Esophagus muscularis mucosa (tissue), 4 donors: ENCODE data around the gene SUSD6. TPM values are rescaled to one million over a fixed set of nuclear protein-coding genes. Genes with fewer than 3 reads are reported as not detected.

Source experiments
- DNase-seq: peaks from one replicate; pipeline ENCODE4 v3.0.0-alpha.2; 2017; ENCODE audit errors: extremely low spot score
- H3K27ac ChIP-seq, 4 donors: fragments of 200-600 bp; sonication (generic); replicated peaks in 1 of 4; 1 replicate in 3 of 4; 2 replicates in 1 of 4; pipeline ENCODE4 v1.5.1; 2016 to 2019; ENCODE audit warnings: mild to moderate bottlenecking in 1 of 4
- H3K27me3 ChIP-seq, 4 donors: fragments of 200-600 bp; sonication (generic); one replicate each; pipeline versions ENCODE4 v1.5.1 to v1.6.0; 2016 to 2019
- H3K36me3 ChIP-seq, 4 donors: fragments of 200-600 bp; sonication (generic); one replicate each; pipeline ENCODE4 v1.5.1; 2016 to 2019
- H3K4me1 ChIP-seq, 4 donors: fragments of 200-600 bp; sonication (generic); one replicate each; pipeline ENCODE4 v1.5.1; 2016 to 2019
- H3K4me3 ChIP-seq, 4 donors: fragments of 200-600 bp; sonication (generic); 1 replicate in 2 of 4; 2 replicates in 2 of 4; pipeline ENCODE4 v1.5.1; 2016 to 2019; ENCODE audit warnings: mild to moderate bottlenecking in 4 of 4, moderate library complexity in 1 of 4
- H3K9me3 ChIP-seq, 4 donors: fragments of 200-600 bp; sonication (generic); 1 replicate in 3 of 4; 2 replicates in 1 of 4; pipeline ENCODE4 v1.5.1; 2016 to 2019
- CTCF ChIP-seq, 3 experiments: fragments of 200-600 bp in 2 of 3; fragments of 450-650 bp in 1 of 3; sonication (generic) in 2 of 3; IDR thresholded peaks; one replicate each; pipeline ENCODE4 v1.5.1; 2017 to 2019; ENCODE audit warnings: antibody characterized with exemption in 3 of 3, mild to moderate bottlenecking in 2 of 3, moderate library complexity in 1 of 3
- EP300 ChIP-seq: sonication (generic); formaldehyde crosslinking; IDR thresholded peaks from one replicate; pipeline ENCODE4 v1.6.1; 2017; ENCODE audit warnings: antibody characterized with exemption
- POLR2A ChIP-seq: fragments of 450-650 bp; IDR thresholded peaks from one replicate; pipeline ENCODE4 v1.6.1; 2017; ENCODE audit warnings: antibody characterized with exemption, moderate library complexity, mild to moderate bottlenecking, low read depth
- POLR2AphosphoS5 ChIP-seq, 2 donors: sonication (generic); formaldehyde crosslinking; IDR thresholded peaks; one replicate each; pipeline ENCODE4 v1.6.1; 2017; ENCODE audit warnings: antibody characterized with exemption in 2 of 2
- WGBS: methylation state at CpG from one replicate; pipeline ENCODE4 v1.1.5; 2018; 5-methylcytosine and 5-hydroxymethylcytosine counted together
- intact Hi-C: fragments of 100-400 bp; cut with DNase I; formaldehyde crosslinking; loops from one replicate; pipeline ENCODE4 v1.15.1; 2023
- total RNA-seq, 4 donors: library from RNA; depleted of rRNA; stranded (reverse); fragments of >200 nt; gene quantifications; one replicate each; pipeline versions ENCODE4 v1.1.0 to v1.2.1, GENCODE V29; 2016

SUSD6 gene
- total RNA-seq, 4 donors from 2014 or later: 21.2 to 89.5 (median 43.5) TPM

GRCh38 chr14:69711065-69711464 is 99.7 kb downstream of the SUSD6 start:
- H3K4me1 ChIP-seq: peaks cover 37 to 69% (median 51%) of the 10 kb centered on the region in 4 donors
- intact Hi-C loops: no loop called here
- WGBS: 22% methylated on average over 1 of the region's 4 CpGs

GRCh38 chr14:69711477-69711876 is 100.1 kb downstream of the SUSD6 start:
- H3K27ac ChIP-seq: peak overlapping the region; percentile 51 to 72 (median 66)
- TF ChIP-seq CTCF (IDR thresholded peaks at IDR 0.05) (no peak), POLR2AphosphoS5 (IDR thresholded peaks at IDR 0.05) (no peak), POLR2A (no peak), EP300 (no peak)
- no peak overlapping the region for H3K4me3 ChIP-seq
- no peaks in the 10 kb centered on the region for H3K9me3 ChIP-seq
- no peaks in the 10 kb centered on the region for H3K27me3 ChIP-seq
- H3K4me1 ChIP-seq: peaks cover 42 to 73% (median 55%) of the 10 kb centered on the region in 4 donors
- intact Hi-C loops: no loop called here
- WGBS: 63% methylated on average over 1 of the region's 1 CpG
- DNase-seq: no peak
- peaks cover 5 to 77% (median 51%) of the 10 kb centered on the region in 4 donors for H3K36me3 ChIP-seq

More at GRCh38 chr14:69711065-69711464, 99.7 kb downstream of the SUSD6 start:
- no peak for DNase-seq
- no peak for TF ChIP-seq EP300
- TF ChIP-seq POLR2A: no peak
- TF ChIP-seq POLR2AphosphoS5 (IDR thresholded peaks at IDR 0.05): no peak
- no peak for TF ChIP-seq CTCF (IDR thresholded peaks at IDR 0.05)
- Histone ChIP-seq H3K9me3 (no peaks in the 10 kb centered on the region), H3K36me3 (peaks cover 5 to 81% (median 55%) of the 10 kb centered on the region in 4 donors), H3K4me3 (no peak overlapping the region), H3K27me3 (no peaks in the 10 kb centered on the region), H3K27ac (peak overlapping the region; percentile 51 to 72 (median 66))

GRCh38 chr14:69711881-69712560 is 100.6 kb downstream of the SUSD6 start:
- Histone ChIP-seq H3K36me3 (peaks cover 5 to 72% (median 47%) of the 10 kb centered on the region in 4 donors), H3K4me1 (peaks cover 45 to 79% (median 60%) of the 10 kb centered on the region in 4 donors), H3K4me3 (no peak overlapping the region), H3K27me3 (no peaks in the 10 kb centered on the region), H3K27ac (peak overlapping the region; percentile 51 to 72 (median 66)), H3K9me3 (no peaks in the 10 kb centered on the region)
- TF ChIP-seq POLR2AphosphoS5 (IDR thresholded peaks at IDR 0.05): no peak
- TF ChIP-seq EP300: no peak
- TF ChIP-seq CTCF (IDR thresholded peaks at IDR 0.05): no peak
- no peak for TF ChIP-seq POLR2A
- WGBS: 43% methylated on average over 9 of the region's 11 CpGs
- intact Hi-C loops: no loop called here
- DNase-seq: no peak

GRCh38 chr14:69712599-69713088 is 101.2 kb downstream of the SUSD6 start:
- Histone ChIP-seq H3K4me3 (no peak overlapping the region), H3K4me1 (peaks cover 52 to 83% (median 66%) of the 10 kb centered on the region in 4 donors), H3K27ac (peak overlapping the region; percentile 51 to 72 (median 66)), H3K27me3 (no peaks in the 10 kb centered on the region), H3K9me3 (no peaks in the 10 kb centered on the region), H3K36me3 (peaks cover 5 to 66% (median 42%) of the 10 kb centered on the region in 4 donors)
- no peak for DNase-seq
- TF ChIP-seq CTCF (IDR thresholded peaks at IDR 0.05) (no peak), EP300 (no peak), POLR2A (no peak)
- 44% methylated on average over 6 of the region's 6 CpGs for WGBS
- intact Hi-C loops: no loop called here
